ENCODE data around the gene ATXN1.

ATXN1 gene

GRCh38 chr6:16725145-16725864 is 36.0 kb downstream of the ATXN1 start:
- no peak for DNase-seq (ENCODE audit: low spot score)
- no peak for TF ChIP-seq CTCF (IDR thresholded peaks at IDR 0.05; ENCODE audit: extremely low read depth, missing control alignments)

DNA sequence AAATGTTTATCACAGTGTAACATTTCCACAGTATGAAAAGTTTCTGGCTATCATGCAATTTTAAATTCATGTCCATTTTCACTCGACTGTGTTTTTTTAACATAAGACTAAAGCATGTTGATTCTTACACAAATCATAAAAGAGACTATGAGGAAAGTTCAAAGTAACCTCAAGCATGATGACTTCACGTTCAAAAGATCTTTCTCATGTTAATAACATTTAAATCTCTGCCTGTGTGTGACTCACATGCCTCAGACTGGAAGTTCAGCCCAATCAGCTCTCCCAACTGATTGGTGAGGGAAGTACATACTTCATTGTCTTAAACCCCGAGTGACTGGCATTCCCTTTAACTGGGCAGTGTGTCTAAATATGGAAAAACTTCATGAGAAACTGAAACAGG is 37.4 kb downstream of the ATXN1 start:
- DNase-seq (ENCODE audit: low spot score) = no peak
- TF ChIP-seq CTCF (IDR thresholded peaks at IDR 0.05; ENCODE audit: extremely low read depth, missing control alignments) = no peak

- no peak for DNase-seq (ENCODE audit: low spot score)
- TF ChIP-seq CTCF (IDR thresholded peaks at IDR 0.05; ENCODE audit: extremely low read depth, missing control alignments) = no peak
Observed at GRCh38 chr6:16723402-16723801, 37.9 kb downstream of the ATXN1 start.

DNA sequence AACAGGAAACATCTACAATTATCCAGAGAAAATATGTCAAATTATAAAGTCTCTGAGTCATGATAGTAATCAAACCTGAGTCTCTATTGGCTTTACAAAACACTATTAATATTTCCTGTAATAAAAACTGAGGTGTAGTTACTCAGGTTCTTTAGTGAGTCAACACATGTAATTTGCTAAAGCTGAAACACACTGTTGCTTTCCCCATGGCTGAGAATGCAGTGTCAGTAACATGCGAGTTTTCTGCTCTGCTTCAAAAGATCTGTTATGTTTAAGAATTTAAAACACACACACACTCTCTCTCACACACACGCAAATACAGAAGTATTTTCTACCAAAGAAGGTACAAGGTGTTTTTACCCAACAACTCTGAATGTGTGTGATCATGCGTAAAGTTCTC is 38.6 kb downstream of the ATXN1 start:
- DNase-seq (ENCODE audit: low spot score) = no peak
- no peak for TF ChIP-seq CTCF (IDR thresholded peaks at IDR 0.05; ENCODE audit: extremely low read depth, missing control alignments)

DNA sequence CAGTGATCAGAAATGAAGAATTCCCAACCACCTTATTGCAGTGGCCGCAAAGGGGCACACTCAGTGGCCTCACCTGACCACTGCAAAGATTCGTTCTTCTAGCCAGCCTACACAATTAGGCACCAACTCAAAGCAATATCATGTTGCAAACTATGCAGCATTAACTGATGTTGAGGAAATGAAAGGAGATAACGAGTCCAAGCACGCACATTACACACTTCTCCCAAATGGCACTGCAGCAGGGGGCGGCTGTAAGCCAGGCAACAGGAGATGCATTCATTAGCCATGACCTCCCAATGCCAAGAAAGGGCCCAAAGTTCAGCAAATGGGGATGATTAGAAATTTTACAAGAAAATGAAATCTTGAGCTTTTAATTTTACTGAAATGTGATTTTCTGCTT is 39.3 kb downstream of the ATXN1 start:
- DNase-seq (ENCODE audit: low spot score) = no peak
- TF ChIP-seq CTCF (IDR thresholded peaks at IDR 0.05; ENCODE audit: extremely low read depth, missing control alignments) = no peak

DNA sequence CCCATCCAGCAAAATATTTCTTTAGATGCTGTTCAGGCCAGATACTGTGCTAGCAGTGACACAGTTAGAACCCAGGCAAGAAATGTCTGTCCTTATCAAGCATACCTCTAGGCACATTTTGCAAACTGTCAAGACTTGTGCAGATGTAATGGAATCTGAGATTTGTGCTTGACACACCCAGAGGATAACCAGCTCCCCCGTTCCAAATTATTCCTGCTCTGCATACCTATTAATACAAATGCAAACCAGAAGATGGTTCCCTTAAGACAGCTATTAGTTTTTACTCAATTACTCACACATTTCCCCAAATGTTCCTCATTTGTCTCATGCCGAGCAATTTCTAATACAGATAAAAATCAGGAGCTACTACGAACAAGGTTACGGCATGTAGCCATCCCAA is 40.4 kb downstream of the ATXN1 start:
- no peak for TF ChIP-seq CTCF (IDR thresholded peaks at IDR 0.05; ENCODE audit: extremely low read depth, missing control alignments)
- no peak for DNase-seq (ENCODE audit: low spot score)

DNA sequence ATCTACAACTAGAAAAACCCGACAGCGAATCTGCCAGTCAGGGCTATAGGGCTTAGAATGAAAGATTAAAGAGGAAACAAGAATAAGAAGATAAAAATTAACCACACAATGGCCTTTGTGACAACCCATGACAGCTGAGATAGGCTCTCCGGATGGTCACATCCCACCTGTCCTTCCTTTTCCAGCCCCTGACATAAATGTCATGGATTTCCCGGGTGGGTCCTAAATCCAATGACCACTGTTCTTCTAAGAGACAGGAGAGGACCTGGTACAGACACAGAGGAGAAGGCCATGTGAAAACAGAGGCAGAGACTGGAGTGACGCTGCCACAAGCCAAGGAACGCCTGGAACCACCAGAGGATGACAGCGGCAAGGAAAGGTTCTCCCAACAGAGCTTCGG is 41.8 kb downstream of the ATXN1 start:
- TF ChIP-seq CTCF (IDR thresholded peaks at IDR 0.05; ENCODE audit: extremely low read depth, missing control alignments) = no peak
- DNase-seq (ENCODE audit: low spot score) = no peak
